OCI-LY1 (cell line): ENCODE data around the gene KDM4B.

Source experiments
- CTCF ChIP-seq: fragments of 200-600 bp; sonication (generic), shearing (Covaris generic); IDR thresholded peaks from 2 replicates; pipeline ENCODE4 v1.5.1; 2017; ENCODE audit warnings: mild to moderate bottlenecking, antibody characterized with exemption, low read length, moderate library complexity, mixed read lengths
- EZH2 ChIP-seq: fragments of 200-600 bp; sonication (generic), shearing (Covaris generic); IDR thresholded peaks from 2 replicates; pipeline ENCODE4 v1.8.0; 2017; ENCODE audit warnings: borderline replicate concordance, mixed run types, mild to moderate bottlenecking, antibody characterized with exemption, low read length, moderate library complexity, mixed read lengths

- TF ChIP-seq EZH2 = no peak
- TF ChIP-seq CTCF = no peak
These were observed 73.6 kb downstream of the KDM4B start for GRCh38 chr19:5042556-5042955.
